CD4-positive, alpha-beta T cell treated with Interleukin-4 for 4 hours (primary cell): ENCODE measurements around the gene COL12A1.

Experiments
- DNase-seq: peaks from one replicate; pipeline ENCODE4 v3.0.0-alpha.2; 2020

Gene COL12A1

DNA sequence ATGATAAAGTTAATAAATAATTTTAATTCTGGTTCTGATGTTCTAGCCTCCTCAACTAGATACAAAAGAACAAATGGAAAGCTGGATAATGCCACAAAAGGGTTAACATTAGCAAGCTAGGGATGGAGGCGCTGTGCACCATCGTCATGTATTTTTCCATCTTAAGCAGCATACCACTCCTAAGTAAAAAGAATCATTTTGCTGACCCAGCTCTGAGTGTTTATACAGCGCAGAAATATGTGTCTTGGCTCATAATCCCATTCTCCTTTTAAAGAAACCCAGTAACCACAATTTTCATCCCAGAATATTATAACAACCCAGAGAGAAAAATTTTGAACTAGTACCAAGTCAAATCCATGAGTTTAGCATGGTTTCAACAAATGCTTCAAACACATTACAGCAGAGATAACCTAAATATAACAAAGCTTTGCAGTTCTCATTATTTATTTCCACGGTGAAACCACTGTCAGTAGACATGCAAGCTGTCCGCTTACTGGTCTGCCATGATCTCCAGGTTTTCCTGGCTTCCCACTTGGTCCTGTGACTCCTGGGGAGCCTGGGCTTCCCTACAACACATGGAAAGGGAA, 111.1 kb downstream of the COL12A1 start:
- no peak for DNase-seq

DNA sequence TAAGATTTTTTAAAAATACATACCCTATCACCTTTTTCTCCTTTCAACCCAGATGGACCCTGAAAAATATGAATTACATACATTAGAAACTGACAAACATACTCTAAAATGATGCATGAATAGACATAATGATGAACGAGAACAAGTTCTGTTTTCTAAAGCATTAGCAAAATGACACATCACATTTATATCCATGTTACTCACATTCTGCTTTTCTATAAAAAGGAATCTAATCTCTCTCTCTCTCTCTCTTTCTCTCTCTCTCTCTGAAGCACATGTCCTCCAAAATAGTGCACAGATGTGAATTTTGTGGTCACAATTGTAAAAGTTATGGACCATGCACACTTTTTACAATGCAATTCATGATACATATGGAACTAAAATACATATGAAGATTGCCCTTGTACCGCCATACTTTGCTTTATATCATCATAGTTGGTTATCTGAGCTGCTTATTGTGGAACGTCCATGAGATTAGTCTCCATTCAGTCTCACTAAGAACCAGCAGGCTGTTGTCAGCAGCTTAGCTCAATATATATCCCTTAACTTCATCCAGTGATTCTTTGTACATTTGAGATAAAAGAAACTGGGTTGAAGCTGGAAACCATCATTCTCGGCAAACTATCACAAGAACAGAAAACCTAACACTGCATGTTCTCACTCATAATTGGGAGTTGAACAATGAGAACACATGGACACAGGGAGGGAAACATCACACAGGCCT, 114.2 kb downstream of the COL12A1 start:
- no peak for DNase-seq

DNA sequence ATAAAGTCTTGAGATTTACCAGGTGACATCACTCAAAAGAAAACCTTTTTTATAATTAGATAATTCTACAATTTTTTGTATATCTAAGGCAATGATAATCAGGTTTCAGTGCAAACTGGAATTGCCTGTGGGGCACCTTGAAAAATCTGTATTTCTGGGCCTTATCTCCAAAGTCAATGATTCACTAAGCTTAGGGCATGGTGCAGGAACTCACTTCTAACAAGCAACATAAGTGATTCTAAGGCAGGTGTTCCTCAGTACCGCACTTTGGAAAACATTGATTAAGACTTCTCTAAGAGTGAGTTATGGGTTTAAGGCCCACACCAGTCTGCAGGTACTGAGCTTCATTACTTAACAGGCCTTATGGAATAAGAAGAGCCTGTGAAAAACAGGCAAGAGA, 115.3 kb downstream of the COL12A1 start:
- no peak for DNase-seq

DNA sequence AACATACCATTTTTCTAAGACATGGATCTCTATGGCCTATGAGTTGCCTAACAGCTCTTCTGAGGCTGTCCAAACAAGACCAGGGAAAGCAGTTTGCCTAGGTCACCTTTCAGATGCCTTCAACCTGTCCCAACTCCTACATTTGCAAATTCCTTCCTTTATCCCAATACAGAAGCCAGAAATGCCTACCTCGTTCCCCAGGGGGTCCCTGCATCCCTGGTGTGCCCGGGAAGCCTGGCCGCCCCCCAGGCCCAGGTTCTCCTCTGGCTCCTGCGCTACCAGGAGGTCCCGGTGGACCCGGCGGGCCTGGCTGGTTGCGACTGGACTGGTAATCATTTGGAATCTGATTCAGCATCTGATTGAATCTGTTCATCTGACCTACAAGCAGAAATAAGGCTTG, 115.9 kb downstream of the COL12A1 start:
- DNase-seq: no peak

DNA sequence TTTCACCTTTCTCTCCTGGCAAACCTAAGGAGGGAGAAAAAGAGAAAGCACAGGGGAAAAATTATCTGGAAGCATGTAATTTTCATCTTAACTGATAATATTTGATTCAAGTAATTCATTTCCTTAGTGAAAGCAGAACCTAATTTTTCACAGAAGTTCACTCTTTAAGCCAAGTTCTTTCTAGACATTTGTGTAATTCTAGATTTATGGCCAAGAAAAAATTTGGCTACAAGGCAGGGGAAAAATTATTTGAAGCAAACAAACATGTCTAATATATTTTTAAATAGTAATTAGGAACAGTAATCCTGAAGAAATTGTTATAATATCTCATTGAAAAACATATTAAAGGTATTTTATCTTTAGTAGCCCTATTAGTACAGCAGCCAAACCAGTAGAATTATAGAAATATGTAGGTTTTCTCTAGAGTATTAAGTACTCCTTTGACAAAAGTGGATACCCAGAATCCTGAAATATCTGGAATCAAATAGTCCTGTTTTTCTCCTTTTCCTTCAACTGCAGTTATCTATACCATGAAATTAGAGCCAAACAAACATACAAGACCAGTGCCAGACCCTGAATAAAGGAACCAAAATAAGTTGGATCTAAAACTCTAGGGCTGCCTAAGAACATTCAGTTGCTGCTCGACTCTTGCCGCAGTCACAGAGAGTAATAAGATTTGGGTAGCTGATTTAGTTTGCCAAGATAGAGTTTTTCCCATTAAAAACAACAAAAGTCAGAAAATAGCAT, 116.5 kb downstream of the COL12A1 start:
- no peak for DNase-seq

DNA sequence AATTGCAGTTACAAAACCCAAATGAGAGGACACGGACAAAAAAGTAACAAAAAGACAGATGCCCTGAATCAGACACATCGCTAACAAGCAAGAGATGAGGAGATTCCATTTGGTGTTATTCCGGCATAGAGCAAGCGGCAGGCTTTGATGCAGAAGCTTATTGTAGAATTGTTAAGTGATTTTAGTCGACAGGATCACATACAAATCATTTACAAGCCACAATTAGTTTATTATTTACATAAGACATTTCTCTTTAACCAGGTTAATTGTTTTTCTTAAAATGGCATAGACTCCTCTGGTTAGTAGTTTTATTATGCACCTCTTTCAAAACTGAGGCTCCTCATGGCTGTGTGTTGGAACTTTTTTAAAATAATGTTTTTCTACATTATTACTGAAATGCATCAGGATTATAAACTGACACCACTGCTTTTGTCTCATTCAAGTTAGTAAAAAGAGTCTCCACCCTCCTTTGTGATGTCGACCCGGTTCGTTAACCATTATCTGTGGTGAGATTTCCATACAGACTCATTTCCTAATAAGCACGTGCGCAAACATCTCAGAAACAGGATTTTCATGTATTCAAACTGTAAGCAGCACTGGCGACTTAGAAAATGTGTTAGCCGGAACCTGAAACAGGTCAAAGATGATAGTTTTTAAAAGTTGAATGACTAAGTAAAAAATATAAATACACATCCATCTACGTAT, 119.8 kb downstream of the COL12A1 start:
- no peak for DNase-seq

DNA sequence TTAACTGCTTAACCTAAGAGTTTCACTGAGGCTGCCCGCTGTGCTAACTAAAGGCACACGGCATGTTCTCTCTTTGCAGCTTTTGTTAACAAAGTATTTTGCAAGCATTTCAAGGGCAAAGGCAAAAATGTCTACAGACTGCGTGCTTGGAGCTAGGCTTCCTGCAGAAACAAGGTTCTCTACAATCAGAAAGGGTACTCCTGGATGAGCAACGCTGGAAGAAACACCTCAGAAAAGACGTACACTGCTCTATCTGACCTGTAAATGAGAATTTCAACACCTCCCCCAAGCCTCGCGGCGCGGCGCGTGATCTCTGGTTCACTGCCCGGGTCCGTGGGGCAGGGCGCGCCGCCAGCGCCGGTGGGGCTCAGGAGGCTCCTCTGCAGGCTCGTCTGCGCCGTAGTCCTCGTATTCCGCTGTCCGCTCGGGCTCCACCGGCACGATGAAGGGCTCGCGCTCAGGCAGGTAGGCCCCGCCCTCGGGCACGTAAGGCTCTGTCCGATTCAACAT, 120.9 kb downstream of the COL12A1 start:
- no peak for DNase-seq

DNA sequence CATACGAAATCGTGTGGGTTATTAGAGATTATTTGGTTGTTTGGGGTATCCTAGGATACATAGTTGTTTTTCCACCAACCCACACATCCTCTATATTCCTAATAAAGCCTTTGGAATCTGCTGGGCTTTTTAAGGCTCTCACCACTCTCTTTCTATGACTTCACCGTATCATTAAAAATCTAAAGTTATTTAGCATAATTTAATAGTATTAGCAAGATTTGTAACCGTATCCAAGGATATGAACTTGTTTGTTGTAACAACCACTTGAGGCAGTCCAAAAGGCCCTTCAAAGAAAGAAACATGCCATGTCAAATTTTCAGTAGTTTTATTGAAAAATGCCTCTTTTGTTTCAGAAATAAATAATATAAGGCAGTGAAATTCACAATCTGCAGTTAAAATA, 121.8 kb downstream of the COL12A1 start:
- DNase-seq: no peak

DNA sequence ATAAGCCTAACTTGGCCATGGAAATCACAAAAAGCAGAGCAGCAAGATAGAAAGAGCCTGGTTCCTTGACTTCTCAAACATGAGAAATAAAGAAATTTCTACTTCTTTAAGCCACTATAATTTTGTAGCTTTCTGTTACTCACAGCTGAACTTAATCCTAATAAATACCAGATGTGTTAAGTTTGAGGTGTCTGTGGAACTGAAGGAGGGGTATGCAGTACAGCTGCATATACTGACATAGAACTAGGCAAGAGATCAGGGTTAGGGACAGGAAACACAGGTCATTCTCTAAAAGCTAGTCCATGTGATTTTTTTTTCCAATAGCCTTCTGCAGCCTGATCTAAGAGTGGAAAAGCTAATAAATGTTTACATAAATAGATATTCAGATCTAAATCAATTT, 123.9 kb downstream of the COL12A1 start:
- DNase-seq: no peak

DNA sequence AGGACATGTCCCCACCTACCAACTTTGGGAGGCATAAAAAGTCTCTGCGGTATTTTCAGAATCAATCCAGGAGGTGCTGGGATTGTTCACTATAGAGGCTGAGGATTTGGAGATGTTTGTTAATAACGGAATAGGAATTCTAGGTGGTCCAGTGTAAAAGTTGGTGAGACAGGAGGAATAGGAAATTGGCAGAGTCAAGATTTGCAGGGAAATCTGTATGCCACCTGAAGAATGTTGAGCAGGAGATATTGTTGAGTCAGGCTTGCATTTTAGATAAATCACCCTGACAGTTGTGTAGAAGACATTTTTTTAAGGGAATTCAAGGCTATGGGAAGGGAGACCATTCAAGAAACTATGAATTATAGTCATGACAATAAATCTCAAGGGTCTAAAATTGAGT, 124.8 kb downstream of the COL12A1 start:
- DNase-seq: no peak

DNA sequence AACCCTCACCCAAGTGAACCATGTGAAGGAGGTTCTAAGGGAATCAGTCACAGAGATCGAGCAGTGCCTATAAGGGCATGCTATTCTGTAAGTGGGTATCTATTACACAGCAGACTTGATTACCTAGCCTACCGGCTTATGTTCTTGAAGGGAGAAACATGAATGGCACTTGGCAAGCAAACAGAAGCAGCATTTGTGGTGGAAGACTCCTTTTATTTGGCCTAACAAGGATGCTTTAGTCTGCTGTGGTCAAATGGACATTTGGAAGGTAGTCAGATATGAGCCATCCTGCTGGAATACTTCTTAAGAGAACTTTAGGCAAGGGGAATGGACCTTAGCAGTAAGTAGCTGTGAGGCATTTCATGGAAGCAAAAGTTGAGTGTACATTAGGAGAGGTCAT, 126.3 kb downstream of the COL12A1 start:
- no peak for DNase-seq

DNA sequence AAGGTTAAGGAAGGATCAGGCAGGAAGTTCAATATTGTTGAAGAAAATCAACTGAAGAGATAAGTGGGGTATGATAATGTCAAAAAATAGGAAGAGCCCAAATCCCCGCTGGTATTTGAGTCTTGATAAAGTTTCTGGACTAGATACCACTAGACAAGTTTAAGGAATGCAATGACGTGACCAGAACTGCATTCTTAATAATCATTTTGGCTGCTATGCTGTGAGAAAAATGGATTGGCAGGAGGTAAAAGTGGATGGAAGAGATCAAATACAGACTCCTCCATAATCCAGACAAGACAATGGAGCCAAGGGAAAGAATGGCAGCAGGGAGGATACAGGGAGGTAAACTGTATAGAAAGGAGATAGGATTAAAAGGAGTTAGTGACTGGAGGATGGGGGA, 128.2 kb downstream of the COL12A1 start:
- DNase-seq: no peak

DNA sequence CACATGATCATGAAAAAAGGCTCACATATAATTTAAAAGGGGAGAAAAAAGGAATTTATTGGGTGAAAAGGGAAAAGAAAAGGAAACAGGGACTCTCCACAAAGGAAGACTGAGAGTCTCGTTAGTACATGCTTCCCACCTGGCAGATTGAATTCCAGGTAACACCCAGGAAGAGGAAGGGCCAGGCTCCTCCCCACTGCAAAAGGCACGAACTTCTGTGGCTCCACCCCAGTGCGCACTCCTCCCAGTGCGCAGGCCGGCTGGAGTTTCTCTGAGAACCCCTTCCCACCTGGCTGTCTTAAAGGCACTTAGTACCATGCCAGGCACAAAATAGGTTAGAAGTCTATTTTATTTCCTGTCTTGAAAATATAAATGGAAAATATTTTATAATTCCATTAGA, 129.8 kb downstream of the COL12A1 start:
- no peak for DNase-seq

DNA sequence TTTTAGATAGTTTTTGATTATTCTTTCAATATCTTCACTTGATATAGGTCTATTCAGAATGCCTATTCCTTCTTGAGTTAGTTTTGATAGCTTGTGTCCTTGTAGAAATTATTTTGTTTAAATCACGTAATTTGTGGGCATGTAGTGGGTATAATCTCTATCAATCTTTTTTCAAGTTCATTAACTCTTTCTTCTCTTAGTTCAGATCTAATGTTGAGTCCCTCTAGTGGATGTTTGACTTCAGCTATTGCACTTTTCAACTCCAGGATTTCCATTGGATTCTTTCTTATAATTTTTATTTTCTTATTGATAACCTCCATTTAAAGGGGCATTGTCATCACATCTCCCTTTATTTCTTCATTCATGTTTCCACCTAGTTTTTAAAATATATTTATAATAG, 135.6 kb downstream of the COL12A1 start:
- no peak for DNase-seq

DNA sequence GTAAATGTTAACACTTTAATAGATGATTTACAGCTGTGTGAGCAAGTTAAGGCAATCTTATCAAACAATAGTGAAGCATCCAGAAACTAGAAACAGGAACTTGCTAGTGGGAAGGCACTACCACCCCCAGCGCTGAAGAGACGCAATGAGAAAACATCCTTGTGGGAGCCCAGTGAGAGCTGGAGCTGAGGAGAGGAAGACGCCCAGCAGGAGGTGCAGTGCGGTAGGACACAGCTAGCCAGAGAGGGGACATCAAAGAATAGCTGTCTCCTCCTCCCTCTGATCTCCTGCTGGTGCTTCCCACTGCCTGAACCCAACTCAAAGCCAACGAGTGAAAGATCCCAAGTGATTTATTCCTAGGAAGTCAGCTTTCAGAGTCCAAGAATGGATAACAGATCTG, 140.3 kb downstream of the COL12A1 start:
- DNase-seq: no peak

DNA sequence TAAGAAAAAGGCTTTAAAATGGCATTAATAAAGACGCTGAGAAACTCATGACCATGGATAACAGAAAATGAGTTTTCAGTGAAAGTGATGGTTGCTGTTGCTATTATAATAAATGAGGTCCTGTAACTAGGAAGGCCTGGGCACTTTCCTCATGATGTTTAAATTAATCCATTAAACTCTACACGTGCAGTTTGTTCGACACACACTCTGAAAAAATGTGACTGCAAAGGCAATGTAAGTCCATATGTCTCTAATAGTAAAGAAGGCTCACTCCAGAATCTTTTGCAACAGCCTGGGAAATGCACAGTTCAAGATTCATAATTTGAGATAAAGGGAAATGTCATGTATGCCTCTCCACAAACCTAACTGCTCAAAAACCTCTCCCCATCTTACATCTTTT, 153.4 kb downstream of the COL12A1 start:
- DNase-seq: no peak

DNA sequence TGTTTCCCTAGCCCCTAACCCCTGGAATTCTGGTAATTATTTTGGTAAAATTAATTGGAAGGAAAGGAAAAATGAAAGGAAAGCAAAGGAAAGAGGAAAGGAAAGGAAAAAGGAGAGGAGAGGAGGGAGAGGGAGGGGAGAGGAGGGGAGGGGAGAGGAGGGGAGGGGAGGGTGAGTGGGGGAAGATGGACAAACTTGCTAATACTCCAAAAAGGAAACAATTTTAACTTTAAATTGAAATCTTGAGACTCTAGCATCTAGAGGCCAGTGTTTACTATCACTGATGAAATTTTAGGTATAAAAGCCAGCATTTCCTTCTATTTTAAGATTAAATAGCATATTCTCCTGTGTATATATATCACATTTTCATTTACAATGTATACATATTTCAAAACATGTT, 156.5 kb downstream of the COL12A1 start:
- no peak for DNase-seq

DNA sequence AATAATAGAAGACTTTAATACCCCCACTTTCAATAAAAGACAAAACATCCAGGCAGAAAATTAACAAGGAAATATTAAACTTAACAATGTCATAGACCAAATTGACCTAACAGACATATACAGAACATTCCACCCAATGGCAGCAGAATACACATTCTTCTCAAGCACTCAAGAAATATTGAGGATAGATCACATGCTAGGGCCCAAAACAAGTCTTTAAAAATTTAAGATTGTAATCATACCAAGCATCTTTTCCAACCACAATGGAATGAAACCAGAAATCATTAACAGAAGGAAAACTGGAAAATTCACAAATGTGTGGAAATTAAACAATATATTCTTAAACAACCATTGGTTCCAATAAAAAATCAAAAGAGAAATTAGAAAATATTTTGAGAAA, 161.0 kb downstream of the COL12A1 start:
- no peak for DNase-seq

DNA sequence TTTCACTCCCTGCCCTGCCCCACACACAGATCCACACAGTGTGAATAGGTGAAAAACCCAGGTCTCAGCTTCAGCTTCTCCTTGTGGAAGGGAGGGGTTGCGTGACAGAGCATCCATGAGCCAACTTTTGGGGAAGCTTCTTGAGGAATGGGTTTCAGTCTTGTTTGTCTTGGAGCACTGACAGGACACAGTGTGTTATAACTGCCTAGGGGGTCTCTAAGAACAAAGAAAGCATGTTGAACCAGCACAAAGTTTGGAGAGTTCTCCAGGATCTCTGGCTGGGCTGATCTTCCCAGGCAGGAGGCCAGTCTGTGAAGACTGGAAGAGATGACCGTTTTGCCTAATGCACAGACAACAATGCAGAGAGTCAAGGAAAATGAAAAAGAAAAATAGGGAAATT, 164.5 kb downstream of the COL12A1 start:
- DNase-seq: no peak
